Pancreas (tissue), 10 donors: ENCODE data around the gene LDHAL6B. TPM values are rescaled to one million over a fixed set of nuclear protein-coding genes. Genes with fewer than 3 reads are reported as not detected.

ENCODE experiments used
- ATAC-seq, 4 donors: fragments of 200-7000 bp; cut with Tn5 transposase; one replicate each; pipeline versions ENCODE4 v1.8.0 to v1.9.1; 2020; ENCODE audit warnings: mild to moderate bottlenecking in 4 of 4, moderate library complexity in 4 of 4
- DNase-seq, 6 donors: peaks; one replicate each; pipeline ENCODE4 v3.0.0-alpha.2; 2020
- FAIRE-seq: peaks from 2 replicates; lab custom pipeline; 2012; peaks lifted over from hg19 to GRCh38; lab: Jason Lieb, UNC
- H3K27ac ChIP-seq, 4 donors: fragments of 200-600 bp; sonication (generic); 1 replicate in 3 of 4; 2 replicates in 1 of 4; pipeline versions ENCODE4 v1.5.0 to v1.8.0; 2020
- H3K27me3 ChIP-seq, 4 donors: fragments of 200-600 bp; one replicate each; pipeline ENCODE4 v1.8.0; 2021
- H3K36me3 ChIP-seq, 3 donors: fragments of 200-600 bp; sonication (generic) in 1 of 3; one replicate each; pipeline versions ENCODE4 v1.5.0 to v1.8.0; 2020 to 2021
- H3K4me1 ChIP-seq, 3 donors: fragments of 200-600 bp; one replicate each; pipeline ENCODE4 v1.8.0; 2021
- H3K4me3 ChIP-seq, 4 donors: fragments of 200-600 bp; sonication (generic) in 2 of 4; one replicate each; pipeline versions ENCODE4 v1.5.0 to v1.8.0; 2020 to 2021
- H3K9me3 ChIP-seq, 4 donors: fragments of 200-600 bp; one replicate each; pipeline ENCODE4 v1.8.0; 2021
- whole genome bisulfite sequencing, 2 donors: extraction: QIAGEN DNeasy Blood & Tissue Kit; methylation state at CpG; one replicate each; pipeline ENCODE4 v1.1.7; 2013; 5-methylcytosine and 5-hydroxymethylcytosine counted together
- intact Hi-C, 3 donors: fragments of 100-400 bp; cut with DNase I; formaldehyde crosslinking; loops; one replicate each; pipeline versions ENCODE4 v1.11.1 to v1.14.2; 2022
- polyA plus RNA-seq, 2 donors: library from polyadenylated mRNA; stranded (reverse); fragments of 200-250 nt; gene quantifications; one replicate each; pipeline ENCODE4 v1.2.3, GENCODE V29; 2013
- total RNA-seq, 6 donors: library from RNA; stranded (reverse); fragmentation: NEBNext Ultra II Directional in 4 of 6; extraction: Animal tissue kit (Norgen Biotek cat#: 25700) in 4 of 6; gene quantifications; one replicate each; pipeline versions ENCODE4 v1.2.1 to v1.2.4, GENCODE V29; 2021 to 2023
- TF ChIP-seq, protein P1 (sequence below), 4 donors: fragments of 200-600 bp; sonication (generic) in 3 of 4; IDR thresholded peaks; one replicate each; pipeline versions ENCODE4 v1.5.0 to v1.8.0; 2021; ENCODE audit warnings: antibody characterized with exemption in 4 of 4
- donor health status: healthy with polysubstance abuse.
- donor health status: DM: no; HTN: no; CAD: no; lungs with moderate emphysema.
- donor health status: DM: no; HTN: no; CAD: no.
- donor health status: control.
- donor health status: control.
- donor health status: Bipolar disorder and iron deficiency.
- donor health status: DM: yes; HTN: yes; CAD: no.
- donor health status: DM: no; HTN: no; CAD: no.
- donor health status: DM: no; HTN: no; CAD: no.
- donor health status: DM: yes; HTN: yes; CAD: no.

LDHAL6B gene
- total and polyA plus RNA-seq, 8 donors: not detected

DNA sequence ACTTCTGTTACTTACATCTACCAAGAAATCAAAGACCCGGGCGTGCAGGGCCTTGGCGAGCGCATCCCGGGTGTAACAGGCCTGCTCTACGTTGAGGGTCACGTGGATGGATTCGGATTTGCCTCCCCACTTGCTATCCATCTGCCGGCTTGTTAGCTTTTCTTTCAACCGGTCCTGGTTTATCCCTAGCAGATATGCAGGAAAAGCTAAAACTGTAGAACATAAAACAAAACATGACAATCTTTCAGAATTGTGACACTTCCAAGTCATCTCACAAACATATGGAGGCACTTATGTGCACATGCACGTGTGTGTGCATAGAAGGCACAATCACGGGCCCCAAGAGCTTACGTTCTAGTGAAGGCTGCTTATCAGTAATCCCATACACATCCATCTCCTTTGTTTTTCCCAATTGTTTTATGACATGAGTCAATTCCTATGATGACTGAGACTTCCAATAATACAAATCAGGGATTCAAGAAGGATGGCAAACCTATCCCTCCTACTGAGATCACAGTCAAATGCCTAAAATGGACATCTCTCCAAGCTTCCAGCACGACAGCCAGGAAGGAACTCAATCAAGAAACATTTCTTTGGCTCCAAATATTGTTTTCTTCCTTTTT, 11.3 kb downstream of the LDHAL6B start:
- WGBS, 2 donors: 95 to 96% methylated on average over 14 of the region's 14 CpGs
- TF ChIP-seq, protein P1, sequence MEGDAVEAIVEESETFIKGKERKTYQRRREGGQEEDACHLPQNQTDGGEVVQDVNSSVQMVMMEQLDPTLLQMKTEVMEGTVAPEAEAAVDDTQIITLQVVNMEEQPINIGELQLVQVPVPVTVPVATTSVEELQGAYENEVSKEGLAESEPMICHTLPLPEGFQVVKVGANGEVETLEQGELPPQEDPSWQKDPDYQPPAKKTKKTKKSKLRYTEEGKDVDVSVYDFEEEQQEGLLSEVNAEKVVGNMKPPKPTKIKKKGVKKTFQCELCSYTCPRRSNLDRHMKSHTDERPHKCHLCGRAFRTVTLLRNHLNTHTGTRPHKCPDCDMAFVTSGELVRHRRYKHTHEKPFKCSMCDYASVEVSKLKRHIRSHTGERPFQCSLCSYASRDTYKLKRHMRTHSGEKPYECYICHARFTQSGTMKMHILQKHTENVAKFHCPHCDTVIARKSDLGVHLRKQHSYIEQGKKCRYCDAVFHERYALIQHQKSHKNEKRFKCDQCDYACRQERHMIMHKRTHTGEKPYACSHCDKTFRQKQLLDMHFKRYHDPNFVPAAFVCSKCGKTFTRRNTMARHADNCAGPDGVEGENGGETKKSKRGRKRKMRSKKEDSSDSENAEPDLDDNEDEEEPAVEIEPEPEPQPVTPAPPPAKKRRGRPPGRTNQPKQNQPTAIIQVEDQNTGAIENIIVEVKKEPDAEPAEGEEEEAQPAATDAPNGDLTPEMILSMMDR (IDR thresholded peaks at IDR 0.05): no peak
- no peak overlapping the region for H3K27ac ChIP-seq
- ATAC-seq (no peak), DNase-seq (no peak), FAIRE-seq (no peak)
- no peak overlapping the region for H3K4me3 ChIP-seq
- intact Hi-C loops: no loop called here
- H3K27me3 ChIP-seq: no peaks in the 10 kb centered on the region
- no peaks in the 10 kb centered on the region for H3K9me3 ChIP-seq
- no peaks in the 10 kb centered on the region for H3K4me1 ChIP-seq
- no peaks in the 10 kb centered on the region for H3K36me3 ChIP-seq

DNA sequence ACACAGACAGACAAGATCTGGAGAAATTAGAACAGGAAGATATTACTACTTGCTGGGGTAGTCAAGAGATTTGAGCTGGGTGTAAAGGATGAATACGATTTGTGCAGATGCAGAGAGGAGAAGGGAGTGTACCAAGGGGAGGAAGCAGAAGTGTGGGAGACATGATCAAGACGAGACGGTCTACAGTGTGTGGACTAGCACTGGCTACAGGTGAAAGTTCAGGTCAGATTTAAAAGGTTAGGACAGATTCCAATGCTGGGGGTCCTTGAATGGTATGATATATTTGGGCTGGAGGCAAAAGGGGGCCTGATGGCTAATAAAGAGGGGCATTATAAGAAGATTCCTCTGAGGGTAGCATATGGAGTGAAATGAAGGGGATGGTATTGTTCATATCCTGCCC, 12.1 kb downstream of the LDHAL6B start:
- H3K4me1 ChIP-seq: no peaks in the 10 kb centered on the region
- FAIRE-seq: no peak
- ATAC-seq: no peak
- DNase-seq: no peak
- WGBS, 2 donors: 89 to 91% methylated on average over 3 of the region's 3 CpGs
- no peak overlapping the region for H3K27ac ChIP-seq
- TF ChIP-seq, protein P1 (IDR thresholded peaks at IDR 0.05): no peak
- no peak overlapping the region for H3K4me3 ChIP-seq
- intact Hi-C loops: no loop called here
- H3K27me3 ChIP-seq: no peaks in the 10 kb centered on the region
- no peaks in the 10 kb centered on the region for H3K36me3 ChIP-seq
- H3K9me3 ChIP-seq: no peaks in the 10 kb centered on the region

GRCh38 chr15:59221511-59222505, 15.2 kb downstream of the LDHAL6B start:
- no peaks in the 10 kb centered on the region for H3K27me3 ChIP-seq
- no peak overlapping the region for H3K27ac ChIP-seq
- TF ChIP-seq, protein P1 (IDR thresholded peaks at IDR 0.05): no peak
- ATAC-seq (peak in 1 of 4 donors; percentile 66), FAIRE-seq (no peak), DNase-seq (no peak)
- no peaks in the 10 kb centered on the region for H3K36me3 ChIP-seq
- WGBS, 2 donors: 82 to 87% methylated on average over 5 of the region's 5 CpGs
- no peaks in the 10 kb centered on the region for H3K9me3 ChIP-seq
- intact Hi-C loops: no loop called here
- H3K4me1 ChIP-seq: no peaks in the 10 kb centered on the region
- H3K4me3 ChIP-seq: no peak overlapping the region

DNA sequence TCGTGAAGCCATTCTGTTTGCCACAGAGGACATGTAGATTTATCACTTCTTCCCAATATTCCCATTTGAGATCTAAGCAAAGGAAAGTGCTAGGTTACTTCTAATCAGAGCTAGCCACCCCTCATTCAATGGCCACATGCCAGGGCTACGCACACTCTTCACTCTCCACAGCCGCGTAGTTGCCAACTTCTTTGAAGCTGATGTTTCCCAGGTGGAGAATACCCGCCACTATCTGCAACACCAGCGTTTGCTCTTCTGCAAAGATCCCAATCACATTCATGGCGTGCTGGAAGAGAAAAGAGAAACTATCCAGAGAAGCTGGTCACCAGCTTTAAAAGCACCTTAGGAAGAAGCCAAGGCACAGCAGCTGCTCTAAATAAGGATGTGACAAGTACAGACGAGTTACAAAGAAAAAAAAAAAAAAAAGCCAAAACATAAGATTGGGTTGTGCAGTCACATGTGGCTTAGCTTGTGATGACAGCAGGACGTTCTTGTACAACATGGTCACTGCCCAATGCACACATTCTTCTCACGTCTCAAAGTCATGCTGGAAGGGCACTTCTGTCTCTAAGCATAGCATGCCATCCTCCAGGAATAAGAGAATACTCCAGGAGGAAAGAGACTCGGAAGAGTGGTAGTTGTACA, 16.4 kb downstream of the LDHAL6B start:
- ATAC-seq: peak in 1 of 4 donors; percentile 14
- H3K27ac ChIP-seq: no peak overlapping the region
- no peaks in the 10 kb centered on the region for H3K9me3 ChIP-seq
- no peak for FAIRE-seq
- no peaks in the 10 kb centered on the region for H3K27me3 ChIP-seq
- no peaks in the 10 kb centered on the region for H3K36me3 ChIP-seq
- 80 to 83% methylated on average over 11 of the region's 11 CpGs for WGBS, 2 donors
- intact Hi-C loops: no loop called here
- no peak overlapping the region for H3K4me3 ChIP-seq
- TF ChIP-seq, protein P1 (IDR thresholded peaks at IDR 0.05): no peak
- H3K4me1 ChIP-seq: no peaks in the 10 kb centered on the region
- DNase-seq: no peak
